ENCODE measurements around the gene RTCB. TPM values are rescaled to one million over a fixed set of nuclear protein-coding genes. Genes with fewer than 3 reads are reported as not detected.

The RTCB gene
- total RNA-seq, 1 experiment from 2014 or later: 50.9 TPM

- H3K27me3 ChIP-seq (ENCODE audit: insufficient read depth, low read length): no peaks in the 10 kb centered on the region
- ATAC-seq: no peak
- intact Hi-C loops (cut with micrococcal nuclease): no loop called here
- no peaks in the 10 kb centered on the region; a peak in 1 of 4 replicates for H3K4me1 ChIP-seq (ENCODE audit: control insufficient read depth in 1 of 2, insufficient read depth in 2 of 2, low read length in 2 of 2)
- H3K9ac ChIP-seq (ENCODE audit: low read length): no peak overlapping the region
- no peak overlapping the region for H3K27ac ChIP-seq (ENCODE audit: low read depth, low read length)
- H2AFZ ChIP-seq (ENCODE audit: low read depth, low read length, poor library complexity, severe bottlenecking): no peak overlapping the region
- no peak overlapping the region for H3K4me3 ChIP-seq (replicated peaks in 1 of 2; ENCODE audit: low read depth in 1 of 2, low read length in 2 of 2)
- no peaks in the 10 kb centered on the region for H3K79me2 ChIP-seq (ENCODE audit: insufficient read depth, low read length)
- no peak for DNase-seq (ENCODE audit: low read depth, low spot score)
- no TSS peak for BruUV-seq (replicated peaks)
- RAD21 ChIA-PET (ENCODE audit: low non-redundant PET in 1 of 2, low total read pairs in 2 of 2, uncharacterized antibody in 2 of 2, unreplicated experiment in 2 of 2): no interaction called here
- H4K20me1 ChIP-seq (ENCODE audit: insufficient read depth): no peaks in the 10 kb centered on the region
- H3K9me3 ChIP-seq (ENCODE audit: control insufficient read depth in 1 of 2, insufficient read depth in 1 of 2, low read depth in 1 of 2, low read length in 2 of 2): no peaks in the 10 kb centered on the region
- H3K9me2 ChIP-seq (ENCODE audit: insufficient read depth): no peaks in the 10 kb centered on the region
- CTCF ChIA-PET: no interaction called here
- no peak overlapping the region for H3K4me2 ChIP-seq (ENCODE audit: low read length)
- TF ChIP-seq CTCF (IDR thresholded peaks at IDR 0.05 in 2 of 3, conservative IDR thresholded peaks at IDR 0.05 in 1 of 3; ENCODE audit: borderline replicate concordance in 1 of 3, insufficient read depth in 1 of 3, low read depth in 2 of 3, low read length in 2 of 3) (no peak), ELF1 (IDR thresholded peaks at IDR 0.05; ENCODE audit: borderline replicate concordance, low read depth) (no peak), ZNF274 (IDR thresholded peaks at IDR 0.05; ENCODE audit: low read depth, low read length) (no peak), JUND (IDR thresholded peaks at IDR 0.05) (no peak), EZH2 (IDR thresholded peaks at IDR 0.05) (no peak), EZH2phosphoT487 (IDR thresholded peaks at IDR 0.05; ENCODE audit: borderline replicate concordance) (no peak), REST (IDR thresholded peaks at IDR 0.05; ENCODE audit: low read depth) (no peak), CEBPB (IDR thresholded peaks at IDR 0.05; ENCODE audit: low read depth) (no peak), FOSL1 (IDR thresholded peaks at IDR 0.05; ENCODE audit: low read depth) (no peak)
- no peaks in the 10 kb centered on the region for H3K36me3 ChIP-seq (ENCODE audit: control insufficient read depth in 1 of 2, insufficient read depth in 2 of 2, low read length in 2 of 2)
- POLR2A ChIA-PET: no interaction called here
Observed at GRCh38 chr22:32340411-32340810, 71.6 kb downstream of the RTCB start.
